ENCODE data around the gene DUSP16.

- TF ChIP-seq REST (IDR thresholded peaks at IDR 0.05; ENCODE audit: insufficient replicate concordance, low read depth) (no peak), CTCF (IDR thresholded peaks at IDR 0.05; ENCODE audit: insufficient read depth, low read length) (no peak), POLR2AphosphoS5 (IDR thresholded peaks at IDR 0.05; ENCODE audit: low read depth) (no peak)
Observed at GRCh38 chr12:12559719-12560296, 2.9 kb downstream of the DUSP16 start.
